K562 (cell line): ENCODE data around the gene SPATA16. TPM values are rescaled to one million over a fixed set of nuclear protein-coding genes. Genes with fewer than 3 reads are reported as not detected.

Experiments
- ARID2 ChIP-seq: fragments of 450-650 bp; IDR thresholded peaks from 2 replicates; pipeline ENCODE4 v1.6.1; 2017; ENCODE audit warnings: antibody characterized with exemption, mild to moderate bottlenecking
- CTBP1 ChIP-seq: fragments of 450-650 bp; IDR thresholded peaks from 2 replicates; pipeline ENCODE4 v1.6.1; 2016; ENCODE audit warnings: borderline replicate concordance
- HDAC1 ChIP-seq, 2 experiments: fragments of 450-650 bp; IDR thresholded peaks; 2 replicates each; pipeline ENCODE4 v1.6.1; 2016 to 2017; ENCODE audit warnings: inconsistent platforms in 1 of 2, mild to moderate bottlenecking in 1 of 2, moderate library complexity in 1 of 2
- NCOA4 ChIP-seq: fragments of 450-650 bp; IDR thresholded peaks from 2 replicates; pipeline ENCODE4 v1.6.1; 2018; ENCODE audit warnings: mild to moderate bottlenecking; ENCODE audit not compliant: partially characterized antibody
- NCOA6 ChIP-seq: fragments of 450-650 bp; IDR thresholded peaks from 2 replicates; pipeline ENCODE4 v1.6.1; 2017; ENCODE audit warnings: mild to moderate bottlenecking
- SREBF1 ChIP-seq: fragments of 150-350 bp; IDR thresholded peaks from 2 replicates; pipeline ENCODE4 v1.6.1; 2014; ENCODE audit warnings: antibody characterized with exemption, low read depth, low read length, borderline replicate concordance
- ZBTB7A ChIP-seq: IDR thresholded peaks from 2 replicates; pipeline ENCODE4 v1.6.1; 2011; ENCODE audit warnings: low read depth, mild to moderate bottlenecking, low read length, moderate library complexity, borderline replicate concordance; ENCODE audit not compliant: control insufficient read depth
- polyA plus RNA-seq, 8 experiments: library from polyadenylated mRNA; depleted of rRNA in 4 of 8; stranded (reverse) in 5 of 8; unstranded in 3 of 8; fragments of >200 nt; fragmentation: Nextera tagmentation in 2 of 8; fragmentation: Illumina TruSeq in 1 of 8; extraction: Ambion mirVana in 2 of 8; extraction: Trizol in 1 of 8; gene quantifications; 2 replicates each; pipeline versions ENCODE4 v1.2.1 to v1.2.3, GENCODE V29; 2011 to 2014; ENCODE audit warnings: inconsistent platforms in 1 of 8, missing spikeins in 1 of 8
- total RNA-seq, 7 experiments: library from RNA; depleted of rRNA in 6 of 7; stranded (reverse); fragments of >200 nt in 6 of 7; fragmentation: Illumina TruSeq in 2 of 7; extraction: Trizol in 2 of 7; gene quantifications; 2 replicates each; pipeline versions ENCODE4 v1.2.1 to v1.2.3, GENCODE V29; 2011 to 2021; ENCODE audit warnings: low replicate concordance in 1 of 7
- TF ChIP-seq, protein P1 (sequence below): fragments of 200-600 bp; sonication (generic); IDR thresholded peaks from one replicate; pipeline ENCODE4 v1.6.1; 2012; ENCODE audit warnings: mild to moderate bottlenecking, low read depth, low read length, inconsistent platforms
- TF ChIP-seq, protein P2 (sequence below): fragments of 250-450 bp; sonication (Bioruptor Pico); IDR thresholded peaks from 2 replicates; pipeline ENCODE4 v1.9.0; 2021; ENCODE audit warnings: mild to moderate bottlenecking, inconsistent platforms

Gene SPATA16
- total and polyA plus RNA-seq, 9 of the 15 experiments (the other 6 are each of a cell fraction or from before 2014, with no cell fraction given), result not detected

DNA sequence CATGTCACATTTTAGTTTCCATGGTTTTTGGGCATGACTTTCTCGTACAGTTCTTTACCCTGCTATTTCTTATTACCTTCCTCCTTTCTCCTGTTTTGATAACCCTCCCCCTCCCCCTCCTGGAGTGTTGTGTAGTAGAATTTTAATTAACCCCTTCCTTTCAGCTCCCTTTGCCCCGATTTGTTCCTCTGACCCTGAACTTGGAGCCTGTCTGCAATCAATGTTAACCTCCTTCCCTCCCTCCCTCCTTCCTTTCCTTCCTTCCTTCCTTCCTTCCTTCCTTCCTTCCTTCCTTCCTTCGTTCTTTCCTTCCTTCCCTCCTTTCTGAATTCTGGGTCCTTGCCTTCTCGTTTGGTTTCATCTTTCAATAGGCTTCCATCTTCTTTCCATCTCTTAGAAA is 300.1 kb downstream of the SPATA16 start (continued):
- TF ChIP-seq, protein P1, sequence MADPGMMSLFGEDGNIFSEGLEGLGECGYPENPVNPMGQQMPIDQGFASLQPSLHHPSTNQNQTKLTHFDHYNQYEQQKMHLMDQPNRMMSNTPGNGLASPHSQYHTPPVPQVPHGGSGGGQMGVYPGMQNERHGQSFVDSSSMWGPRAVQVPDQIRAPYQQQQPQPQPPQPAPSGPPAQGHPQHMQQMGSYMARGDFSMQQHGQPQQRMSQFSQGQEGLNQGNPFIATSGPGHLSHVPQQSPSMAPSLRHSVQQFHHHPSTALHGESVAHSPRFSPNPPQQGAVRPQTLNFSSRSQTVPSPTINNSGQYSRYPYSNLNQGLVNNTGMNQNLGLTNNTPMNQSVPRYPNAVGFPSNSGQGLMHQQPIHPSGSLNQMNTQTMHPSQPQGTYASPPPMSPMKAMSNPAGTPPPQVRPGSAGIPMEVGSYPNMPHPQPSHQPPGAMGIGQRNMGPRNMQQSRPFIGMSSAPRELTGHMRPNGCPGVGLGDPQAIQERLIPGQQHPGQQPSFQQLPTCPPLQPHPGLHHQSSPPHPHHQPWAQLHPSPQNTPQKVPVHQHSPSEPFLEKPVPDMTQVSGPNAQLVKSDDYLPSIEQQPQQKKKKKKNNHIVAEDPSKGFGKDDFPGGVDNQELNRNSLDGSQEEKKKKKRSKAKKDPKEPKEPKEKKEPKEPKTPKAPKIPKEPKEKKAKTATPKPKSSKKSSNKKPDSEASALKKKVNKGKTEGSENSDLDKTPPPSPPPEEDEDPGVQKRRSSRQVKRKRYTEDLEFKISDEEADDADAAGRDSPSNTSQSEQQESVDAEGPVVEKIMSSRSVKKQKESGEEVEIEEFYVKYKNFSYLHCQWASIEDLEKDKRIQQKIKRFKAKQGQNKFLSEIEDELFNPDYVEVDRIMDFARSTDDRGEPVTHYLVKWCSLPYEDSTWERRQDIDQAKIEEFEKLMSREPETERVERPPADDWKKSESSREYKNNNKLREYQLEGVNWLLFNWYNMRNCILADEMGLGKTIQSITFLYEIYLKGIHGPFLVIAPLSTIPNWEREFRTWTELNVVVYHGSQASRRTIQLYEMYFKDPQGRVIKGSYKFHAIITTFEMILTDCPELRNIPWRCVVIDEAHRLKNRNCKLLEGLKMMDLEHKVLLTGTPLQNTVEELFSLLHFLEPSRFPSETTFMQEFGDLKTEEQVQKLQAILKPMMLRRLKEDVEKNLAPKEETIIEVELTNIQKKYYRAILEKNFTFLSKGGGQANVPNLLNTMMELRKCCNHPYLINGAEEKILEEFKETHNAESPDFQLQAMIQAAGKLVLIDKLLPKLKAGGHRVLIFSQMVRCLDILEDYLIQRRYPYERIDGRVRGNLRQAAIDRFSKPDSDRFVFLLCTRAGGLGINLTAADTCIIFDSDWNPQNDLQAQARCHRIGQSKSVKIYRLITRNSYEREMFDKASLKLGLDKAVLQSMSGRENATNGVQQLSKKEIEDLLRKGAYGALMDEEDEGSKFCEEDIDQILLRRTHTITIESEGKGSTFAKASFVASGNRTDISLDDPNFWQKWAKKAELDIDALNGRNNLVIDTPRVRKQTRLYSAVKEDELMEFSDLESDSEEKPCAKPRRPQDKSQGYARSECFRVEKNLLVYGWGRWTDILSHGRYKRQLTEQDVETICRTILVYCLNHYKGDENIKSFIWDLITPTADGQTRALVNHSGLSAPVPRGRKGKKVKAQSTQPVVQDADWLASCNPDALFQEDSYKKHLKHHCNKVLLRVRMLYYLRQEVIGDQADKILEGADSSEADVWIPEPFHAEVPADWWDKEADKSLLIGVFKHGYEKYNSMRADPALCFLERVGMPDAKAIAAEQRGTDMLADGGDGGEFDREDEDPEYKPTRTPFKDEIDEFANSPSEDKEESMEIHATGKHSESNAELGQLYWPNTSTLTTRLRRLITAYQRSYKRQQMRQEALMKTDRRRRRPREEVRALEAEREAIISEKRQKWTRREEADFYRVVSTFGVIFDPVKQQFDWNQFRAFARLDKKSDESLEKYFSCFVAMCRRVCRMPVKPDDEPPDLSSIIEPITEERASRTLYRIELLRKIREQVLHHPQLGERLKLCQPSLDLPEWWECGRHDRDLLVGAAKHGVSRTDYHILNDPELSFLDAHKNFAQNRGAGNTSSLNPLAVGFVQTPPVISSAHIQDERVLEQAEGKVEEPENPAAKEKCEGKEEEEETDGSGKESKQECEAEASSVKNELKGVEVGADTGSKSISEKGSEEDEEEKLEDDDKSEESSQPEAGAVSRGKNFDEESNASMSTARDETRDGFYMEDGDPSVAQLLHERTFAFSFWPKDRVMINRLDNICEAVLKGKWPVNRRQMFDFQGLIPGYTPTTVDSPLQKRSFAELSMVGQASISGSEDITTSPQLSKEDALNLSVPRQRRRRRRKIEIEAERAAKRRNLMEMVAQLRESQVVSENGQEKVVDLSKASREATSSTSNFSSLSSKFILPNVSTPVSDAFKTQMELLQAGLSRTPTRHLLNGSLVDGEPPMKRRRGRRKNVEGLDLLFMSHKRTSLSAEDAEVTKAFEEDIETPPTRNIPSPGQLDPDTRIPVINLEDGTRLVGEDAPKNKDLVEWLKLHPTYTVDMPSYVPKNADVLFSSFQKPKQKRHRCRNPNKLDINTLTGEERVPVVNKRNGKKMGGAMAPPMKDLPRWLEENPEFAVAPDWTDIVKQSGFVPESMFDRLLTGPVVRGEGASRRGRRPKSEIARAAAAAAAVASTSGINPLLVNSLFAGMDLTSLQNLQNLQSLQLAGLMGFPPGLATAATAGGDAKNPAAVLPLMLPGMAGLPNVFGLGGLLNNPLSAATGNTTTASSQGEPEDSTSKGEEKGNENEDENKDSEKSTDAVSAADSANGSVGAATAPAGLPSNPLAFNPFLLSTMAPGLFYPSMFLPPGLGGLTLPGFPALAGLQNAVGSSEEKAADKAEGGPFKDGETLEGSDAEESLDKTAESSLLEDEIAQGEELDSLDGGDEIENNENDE, result no peak
- peak in 1 of 2 experiments; percentile 20; a peak in 1 of 4 replicates for TF ChIP-seq HDAC1 (IDR thresholded peaks at IDR 0.05)
- TF ChIP-seq, protein P2, sequence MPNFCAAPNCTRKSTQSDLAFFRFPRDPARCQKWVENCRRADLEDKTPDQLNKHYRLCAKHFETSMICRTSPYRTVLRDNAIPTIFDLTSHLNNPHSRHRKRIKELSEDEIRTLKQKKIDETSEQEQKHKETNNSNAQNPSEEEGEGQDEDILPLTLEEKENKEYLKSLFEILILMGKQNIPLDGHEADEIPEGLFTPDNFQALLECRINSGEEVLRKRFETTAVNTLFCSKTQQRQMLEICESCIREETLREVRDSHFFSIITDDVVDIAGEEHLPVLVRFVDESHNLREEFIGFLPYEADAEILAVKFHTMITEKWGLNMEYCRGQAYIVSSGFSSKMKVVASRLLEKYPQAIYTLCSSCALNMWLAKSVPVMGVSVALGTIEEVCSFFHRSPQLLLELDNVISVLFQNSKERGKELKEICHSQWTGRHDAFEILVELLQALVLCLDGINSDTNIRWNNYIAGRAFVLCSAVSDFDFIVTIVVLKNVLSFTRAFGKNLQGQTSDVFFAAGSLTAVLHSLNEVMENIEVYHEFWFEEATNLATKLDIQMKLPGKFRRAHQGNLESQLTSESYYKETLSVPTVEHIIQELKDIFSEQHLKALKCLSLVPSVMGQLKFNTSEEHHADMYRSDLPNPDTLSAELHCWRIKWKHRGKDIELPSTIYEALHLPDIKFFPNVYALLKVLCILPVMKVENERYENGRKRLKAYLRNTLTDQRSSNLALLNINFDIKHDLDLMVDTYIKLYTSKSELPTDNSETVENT (CRISPR knock-in tag), result no peak
- no peak for TF ChIP-seq SREBF1
- TF ChIP-seq ARID2, result no peak
- TF ChIP-seq NCOA4, result no peak
- no peak for TF ChIP-seq CTBP1
- no peak for TF ChIP-seq ZBTB7A
- no peak for TF ChIP-seq NCOA6
